ENCODE data around the gene KSR2.

GRCh38 chr12:117583092-117583491 is 385.7 kb downstream of the KSR2 start:
- TF ChIP-seq CTCF (IDR thresholded peaks at IDR 0.05) (no peak), POLR2A (IDR thresholded peaks at IDR 0.05) (no peak), EP300 (IDR thresholded peaks at IDR 0.05) (no peak)

All from ovary (tissue), 3 donors.